ENCODE measurements around the gene XRCC3.

GRCh38 chr14:103762541-103762940 lies 47.3 kb upstream of the XRCC3 start:
- no peak for TF ChIP-seq CTCF (IDR thresholded peaks at IDR 0.05)
- no peak for TF ChIP-seq POLR2A (IDR thresholded peaks at IDR 0.05)

All from lower leg skin (tissue), 3 donors.